Stimulated activated CD8-positive, alpha-beta memory T cell treated with anti-CD3 and anti-CD28 coated beads, Interleukin-15, amount 100 ng/mL, for 48 hours (primary cell): ENCODE measurements around the gene ATF7.

Source experiments
- DNase-seq, 2 donors: peaks; one replicate each; pipeline ENCODE4 v3.0.0-alpha.2; 2020; ENCODE audit warnings: low read depth in 2 of 2

ATF7 gene

DNA sequence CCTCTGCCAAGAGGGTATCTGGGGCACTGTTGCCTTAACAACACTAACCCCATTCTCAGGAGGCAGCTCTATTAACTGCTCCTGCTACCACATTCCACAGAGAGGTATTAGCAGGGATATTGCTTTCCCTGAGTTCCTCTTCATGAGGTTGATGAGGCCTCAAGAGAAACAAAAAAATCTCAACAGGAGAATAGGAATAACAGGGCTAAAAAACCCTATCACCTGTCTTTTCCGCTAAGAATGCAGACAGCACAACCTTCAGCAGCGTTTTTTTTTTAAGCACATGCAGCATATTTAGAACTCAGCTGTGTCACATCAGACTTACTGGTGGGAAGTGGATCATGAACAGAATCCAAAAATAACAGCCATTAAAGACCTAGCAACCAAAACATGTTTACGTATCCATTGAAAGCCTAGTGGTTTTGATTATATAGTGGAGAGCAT is 29.2 kb downstream of the ATF7 start:
- DNase-seq, result no peak

DNA sequence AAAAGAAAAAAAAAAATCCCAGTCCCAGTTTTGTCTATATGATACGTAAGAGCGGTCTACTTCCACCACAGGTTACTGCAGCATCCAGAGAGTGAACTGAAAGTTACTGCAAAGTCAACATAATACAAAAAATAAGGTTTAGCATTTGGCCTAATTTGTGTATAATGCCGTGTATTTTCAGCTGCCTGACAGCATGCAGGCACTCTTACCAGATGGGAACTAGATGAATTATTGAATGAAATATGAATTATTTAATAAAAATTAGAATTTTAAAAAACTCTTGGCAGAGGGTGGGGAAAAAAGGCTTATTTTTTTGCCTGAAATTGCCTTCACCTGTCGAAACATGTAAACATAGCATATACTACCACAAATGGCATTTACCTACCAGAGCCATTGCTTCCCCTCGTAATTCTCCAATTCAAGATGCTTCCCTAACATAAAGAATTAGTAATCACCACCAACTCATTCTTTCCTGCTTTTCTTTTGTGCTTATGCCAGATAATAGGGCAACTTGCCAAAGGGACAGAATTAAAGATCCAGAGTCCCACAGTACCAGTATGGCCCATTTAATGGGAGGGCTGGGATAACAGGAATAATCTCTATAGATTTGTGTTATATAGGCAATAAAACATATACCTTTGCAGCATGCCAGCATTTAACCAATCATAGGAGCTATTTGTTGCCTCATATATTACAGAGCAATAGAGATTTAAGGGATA is 31.1 kb downstream of the ATF7 start:
- no peak for DNase-seq

DNA sequence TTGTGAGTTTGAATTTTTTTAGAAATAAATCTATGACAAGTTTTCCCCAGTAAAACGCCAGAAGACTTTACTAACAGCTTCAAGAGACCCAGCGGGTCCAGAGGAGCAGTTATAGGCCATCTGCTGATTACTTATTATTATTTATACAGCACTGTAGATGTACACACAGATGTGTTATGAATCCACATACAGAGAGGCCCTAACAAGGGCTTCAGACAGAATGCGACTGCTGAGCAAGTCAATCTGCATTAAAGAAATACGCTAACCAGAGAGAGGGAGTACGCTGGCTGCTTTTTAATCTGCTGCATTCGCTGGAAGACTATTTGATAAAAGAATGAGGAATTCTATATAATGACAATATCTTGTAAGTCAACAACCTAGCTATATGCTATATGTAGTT is 32.5 kb downstream of the ATF7 start:
- DNase-seq, result no peak

DNA sequence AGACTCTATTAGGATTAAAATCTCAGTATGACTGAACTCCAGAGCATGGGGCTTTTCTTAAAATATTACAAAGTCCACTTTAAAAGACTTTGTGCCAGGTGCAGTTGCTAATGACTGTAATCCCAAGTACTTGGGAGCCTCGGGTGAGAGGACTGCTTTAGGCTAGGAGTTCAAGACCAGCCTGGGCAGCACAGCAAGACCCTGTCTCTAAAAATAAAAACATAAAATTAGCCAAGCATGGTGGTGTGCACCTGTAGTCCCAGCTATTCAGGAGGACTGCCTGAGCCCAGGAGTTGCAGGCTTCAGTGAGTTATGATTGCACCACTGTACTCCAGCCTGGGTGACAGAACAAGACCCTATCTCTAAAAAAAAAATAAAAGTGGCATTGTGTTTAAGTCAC is 33.2 kb downstream of the ATF7 start:
- no peak for DNase-seq

DNA sequence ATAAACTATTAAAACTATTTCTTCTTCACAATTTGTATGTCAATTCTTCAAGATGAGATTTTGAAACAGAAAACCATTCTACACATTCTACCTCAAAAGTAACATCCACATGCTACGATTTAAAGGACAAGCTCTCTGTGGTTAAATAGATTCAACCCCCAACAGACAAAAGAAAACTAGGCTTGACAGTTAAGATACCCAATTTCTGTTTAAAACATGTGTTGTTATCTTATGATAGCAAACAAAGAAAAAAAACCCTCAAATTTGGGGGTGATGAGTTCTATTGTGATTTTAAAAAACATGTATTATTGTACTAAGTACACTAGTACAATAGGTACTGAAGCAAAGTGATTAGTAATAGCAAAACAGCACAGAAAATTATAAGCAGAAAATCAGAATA is 33.8 kb downstream of the ATF7 start:
- DNase-seq, result no peak

DNA sequence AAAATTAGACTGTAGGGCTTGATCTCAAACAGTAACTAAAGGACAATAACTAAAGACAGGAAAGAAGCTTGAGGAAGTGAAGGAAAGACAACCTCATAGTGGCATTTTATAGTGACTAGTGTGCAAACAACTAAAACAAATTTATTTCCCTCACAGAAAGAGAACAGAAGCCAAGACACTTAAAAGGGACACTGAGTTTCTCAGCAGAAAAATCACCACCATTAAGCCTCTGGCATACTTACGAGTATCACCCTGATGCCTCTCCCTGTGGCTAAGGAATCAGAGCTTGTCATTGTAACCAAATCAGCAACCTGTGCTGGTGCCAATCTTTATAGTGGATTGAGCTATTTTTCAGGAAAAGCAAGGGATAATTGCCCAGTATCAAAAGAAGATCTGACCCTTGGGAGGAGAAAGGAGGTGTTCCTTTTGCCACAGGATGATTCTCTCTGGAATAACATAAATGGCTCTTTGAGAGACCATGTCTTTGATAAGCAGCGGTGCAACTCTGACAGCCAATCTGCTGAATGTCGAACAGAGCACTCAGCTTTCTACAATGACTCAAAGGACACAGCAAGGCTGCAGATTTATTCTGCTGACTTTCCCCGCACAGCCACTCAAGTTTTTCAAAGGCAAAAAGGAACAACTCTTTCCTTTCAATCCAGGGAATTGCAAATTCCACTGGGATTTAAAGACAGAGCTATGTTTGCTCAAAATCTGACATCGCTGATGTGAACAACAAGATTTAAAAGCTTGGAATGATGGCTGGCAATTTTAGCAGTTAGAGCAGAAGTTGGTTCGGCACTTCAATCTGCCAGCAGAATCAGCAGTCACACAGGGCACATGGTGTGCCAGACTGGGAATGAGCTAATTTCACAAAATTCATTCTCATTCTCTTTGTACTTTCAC is 34.6 kb downstream of the ATF7 start:
- no peak for DNase-seq

DNA sequence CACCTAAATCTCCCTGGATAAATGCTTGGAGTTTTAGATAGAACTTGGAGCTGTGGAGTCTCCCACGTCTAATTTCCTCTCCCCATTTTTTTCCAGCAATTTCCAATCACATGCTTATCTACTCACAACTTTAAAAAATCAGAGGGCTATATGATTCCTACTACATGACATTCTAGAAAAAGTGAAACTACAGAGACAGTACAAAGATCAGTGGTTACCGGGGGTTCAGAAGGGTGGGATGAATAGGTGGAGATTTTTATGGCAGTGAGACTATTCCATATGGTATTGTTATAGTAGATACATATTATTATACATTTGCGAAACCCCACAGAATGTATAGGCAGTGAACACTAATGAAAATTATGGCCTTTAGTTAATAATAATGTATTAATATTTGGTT is 35.5 kb downstream of the ATF7 start:
- no peak for DNase-seq

DNA sequence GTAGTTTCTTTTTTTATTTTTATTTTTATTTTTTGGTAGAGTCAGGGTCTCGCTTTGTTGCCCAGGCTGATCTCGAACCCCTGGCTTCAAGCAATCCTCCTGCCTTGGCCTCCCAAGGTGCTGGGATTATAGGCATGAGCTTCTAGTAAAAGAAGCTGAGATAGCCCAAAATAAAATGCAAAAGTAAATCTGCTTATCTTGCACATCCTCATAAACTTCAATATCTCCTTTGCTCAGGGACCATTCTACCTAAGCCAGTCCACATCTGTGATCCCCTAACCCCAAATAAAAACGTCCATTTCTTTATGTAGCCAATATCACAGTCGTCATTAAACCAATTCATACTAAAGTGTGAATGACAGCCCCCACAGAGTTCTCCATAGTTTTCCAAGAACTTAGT is 36.3 kb downstream of the ATF7 start:
- no peak for DNase-seq

DNA sequence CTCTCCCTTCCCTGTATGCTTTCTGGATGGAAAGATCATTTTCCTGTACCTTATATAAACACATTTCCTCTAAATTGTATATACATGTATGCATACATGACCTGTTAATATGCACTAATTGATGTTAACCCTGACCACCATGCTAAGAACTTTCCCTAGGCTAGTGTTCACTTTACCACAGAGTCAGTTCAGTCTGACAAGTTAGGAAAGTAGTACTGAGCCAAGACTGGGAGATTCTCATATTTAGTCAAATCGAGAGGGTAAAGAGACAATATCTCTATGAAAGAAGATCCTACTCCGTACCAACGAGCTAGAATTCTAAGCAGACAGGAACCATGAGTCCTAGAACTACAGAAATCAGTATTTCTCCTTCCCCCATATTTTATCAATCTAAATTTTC is 36.8 kb downstream of the ATF7 start:
- no peak for DNase-seq

DNA sequence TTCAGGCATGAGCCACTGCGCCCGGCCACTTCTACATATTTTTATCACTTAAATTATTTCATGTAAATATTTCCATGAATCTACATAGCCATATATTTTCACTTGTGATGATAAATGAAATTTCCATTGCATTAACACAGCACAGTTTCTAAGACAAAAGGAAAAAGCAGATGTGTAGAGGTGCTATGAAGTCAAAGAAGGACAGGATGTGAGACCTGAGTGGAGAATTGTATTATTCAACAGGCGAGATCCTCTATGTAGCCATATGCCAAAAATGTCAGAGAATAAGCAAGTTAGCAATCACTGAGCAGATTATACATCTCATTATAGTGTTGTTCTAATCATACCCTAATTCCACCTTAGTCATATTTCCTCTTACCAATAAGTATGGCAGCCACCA is 38.1 kb downstream of the ATF7 start:
- no peak for DNase-seq

DNA sequence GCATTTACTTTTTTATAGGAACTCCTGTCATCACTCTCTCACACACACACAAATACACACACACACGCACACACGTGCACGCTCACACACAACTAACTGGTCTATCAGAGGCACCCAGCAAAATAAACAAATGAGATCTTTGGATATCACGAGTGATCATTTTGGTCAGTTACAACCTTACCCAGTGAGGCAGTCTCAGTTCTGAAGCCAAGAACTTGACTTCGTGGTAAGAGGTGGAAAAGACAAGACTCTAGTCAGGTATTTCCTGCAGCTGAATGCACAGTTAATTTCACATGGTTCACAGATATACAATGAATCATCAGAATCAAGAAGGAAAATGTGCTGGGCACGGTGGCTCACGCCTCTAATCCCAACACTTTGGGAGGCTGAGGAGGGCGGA is 39.4 kb downstream of the ATF7 start:
- DNase-seq, result no peak

DNA sequence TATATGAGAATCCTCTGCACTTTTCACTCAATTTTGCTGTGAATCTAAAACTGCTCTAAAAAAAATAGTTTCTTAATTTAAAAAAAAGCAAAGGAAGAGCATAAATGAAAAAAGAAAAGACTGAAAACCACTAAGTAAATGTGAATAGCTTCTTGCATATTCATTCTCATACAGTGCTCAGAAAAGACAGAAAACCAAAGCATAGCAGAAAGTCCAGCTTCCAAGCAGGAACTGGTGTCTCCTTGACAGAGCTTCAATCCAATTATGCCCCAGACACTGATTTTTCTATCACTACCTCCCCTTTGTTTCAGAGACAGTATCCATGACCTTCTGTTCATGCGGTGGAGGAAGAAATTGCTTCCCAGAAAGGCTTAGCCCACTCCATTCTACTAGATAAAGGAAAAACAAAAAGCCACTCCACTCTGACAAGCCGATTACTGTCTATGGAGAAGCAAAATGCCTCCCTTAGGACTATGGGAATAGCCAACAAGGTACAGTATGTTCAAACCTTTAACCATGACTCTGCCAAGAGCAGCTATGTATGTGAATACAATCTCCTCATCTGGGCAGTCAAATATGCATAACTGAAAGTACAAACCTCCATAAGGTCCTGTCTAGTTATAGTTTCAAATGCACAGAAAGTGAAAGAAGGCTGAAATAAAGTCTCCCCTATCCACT is 40.6 kb downstream of the ATF7 start:
- DNase-seq, result no peak

DNA sequence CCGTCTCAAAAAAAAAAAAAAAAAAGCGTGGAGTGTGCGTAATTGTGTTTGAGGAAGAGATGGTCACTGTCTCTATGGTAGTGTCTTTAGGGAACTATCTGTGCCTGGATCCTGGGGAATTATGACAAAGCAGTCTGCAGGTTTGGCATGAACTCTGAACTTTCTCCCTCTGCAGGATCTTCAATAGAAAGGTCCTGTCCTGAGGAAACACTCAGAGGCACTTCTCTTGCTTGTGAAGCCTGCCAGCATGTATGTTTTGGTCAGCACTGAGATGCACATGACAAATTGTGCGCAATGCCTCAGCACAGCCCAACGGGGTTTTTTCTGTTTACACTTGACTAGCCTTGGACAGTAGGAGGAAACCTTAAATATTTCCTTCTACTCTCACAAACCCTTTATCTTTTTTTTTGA is 46.6 kb downstream of the ATF7 start:
- no peak for DNase-seq

DNA sequence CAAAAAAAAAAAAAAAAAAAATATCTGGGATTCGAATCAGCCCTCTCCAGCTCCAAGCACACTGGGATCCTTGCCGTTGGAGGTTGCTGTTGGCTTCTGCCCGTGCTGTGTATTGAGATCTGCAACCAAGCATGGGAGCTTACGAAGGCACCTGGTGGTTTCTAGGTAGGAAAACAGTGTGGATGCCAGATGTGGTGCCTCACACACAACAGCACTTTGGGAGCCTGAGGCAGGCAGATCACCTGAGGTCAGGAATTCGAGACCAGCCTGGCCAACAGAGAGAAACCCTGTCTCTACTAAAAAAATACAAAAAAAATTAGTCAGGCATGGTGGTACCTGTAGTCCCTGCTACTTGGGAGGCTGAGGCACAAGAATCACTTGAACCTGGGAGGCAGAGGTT is 47.4 kb downstream of the ATF7 start:
- DNase-seq, result no peak

DNA sequence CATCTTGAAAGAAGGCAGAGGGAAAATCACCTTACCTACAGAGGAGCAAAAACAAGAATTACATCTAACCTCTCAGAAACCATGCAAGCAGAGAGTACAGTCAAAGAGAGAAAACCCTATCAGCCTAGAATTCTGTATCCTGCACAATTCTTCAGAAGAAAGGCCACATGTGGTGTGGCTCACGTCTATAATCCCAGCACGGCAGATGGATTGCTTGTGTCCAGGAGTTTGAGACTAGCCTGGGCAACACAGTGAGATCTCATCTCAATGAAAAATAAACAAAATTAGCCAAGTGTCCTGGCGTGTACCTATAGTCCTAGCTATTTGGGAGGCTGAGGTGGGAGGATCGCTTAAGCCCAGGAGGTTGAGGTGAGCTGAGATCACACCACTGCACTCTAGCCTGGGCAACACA is 48.2 kb downstream of the ATF7 start:
- DNase-seq, result no peak

DNA sequence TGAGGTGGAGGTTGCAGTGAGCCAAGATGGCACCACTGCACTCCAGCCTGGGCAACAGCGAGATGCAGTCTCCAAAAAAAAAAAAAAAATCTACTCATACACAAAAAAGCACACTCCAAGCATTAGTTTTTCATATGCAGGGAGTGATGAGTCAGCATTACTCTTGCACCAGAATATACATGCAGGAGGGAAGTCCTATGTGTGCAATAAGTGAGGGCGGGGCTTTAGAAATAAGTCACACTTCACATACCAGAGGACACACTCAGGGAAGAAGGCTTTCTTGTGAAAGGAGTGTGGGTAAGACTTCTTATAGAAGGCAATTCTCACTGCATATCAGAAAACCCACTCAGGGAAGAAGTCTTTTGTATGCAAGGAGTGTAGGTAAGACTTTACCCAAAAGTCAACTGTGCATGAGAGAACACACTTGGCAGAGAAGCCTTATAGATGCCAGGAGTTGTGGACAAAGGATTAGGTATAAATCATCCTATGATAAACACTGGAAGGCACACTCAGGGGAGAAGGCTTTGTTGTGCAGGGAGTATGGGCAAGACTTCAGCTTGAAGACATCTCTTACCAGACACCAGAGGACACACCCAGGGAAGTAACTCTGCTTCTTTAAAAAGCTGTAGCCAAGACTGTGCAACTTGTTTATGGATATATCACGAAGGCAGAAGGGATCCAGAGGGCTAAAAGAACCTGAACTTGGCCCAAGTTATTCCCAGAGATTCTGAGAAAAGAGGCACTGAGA is 50.5 kb downstream of the ATF7 start:
- no peak for DNase-seq

DNA sequence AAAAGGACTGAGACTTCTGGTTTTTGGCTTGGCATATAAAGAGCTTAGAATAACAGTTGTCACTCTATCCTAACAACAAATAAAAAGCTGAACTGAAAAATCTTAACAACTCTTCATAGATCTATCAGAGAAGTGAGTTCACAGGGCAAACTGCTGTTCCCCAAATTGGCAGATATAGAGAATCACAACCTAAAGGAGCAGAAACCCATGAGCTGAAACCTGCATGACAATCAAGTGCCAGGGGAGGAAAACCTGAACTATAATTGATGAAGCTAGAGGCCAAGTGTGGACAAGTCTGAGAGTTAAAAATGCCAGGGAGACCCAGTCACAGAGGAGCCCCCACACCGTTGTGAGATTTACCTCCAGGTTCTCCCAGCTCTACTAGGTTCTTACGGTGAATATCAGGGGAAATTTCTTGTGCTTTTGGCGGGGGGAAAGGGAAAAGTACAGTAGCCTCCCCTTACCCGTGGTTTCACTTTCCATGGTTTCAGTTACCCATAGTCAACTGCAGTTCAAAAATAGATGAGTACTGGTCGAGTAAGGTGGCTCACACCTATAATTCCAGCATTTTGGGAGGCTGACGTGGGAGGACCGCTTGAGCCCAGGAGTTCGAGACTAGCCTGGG is 53.9 kb downstream of the ATF7 start:
- no peak for DNase-seq

DNA sequence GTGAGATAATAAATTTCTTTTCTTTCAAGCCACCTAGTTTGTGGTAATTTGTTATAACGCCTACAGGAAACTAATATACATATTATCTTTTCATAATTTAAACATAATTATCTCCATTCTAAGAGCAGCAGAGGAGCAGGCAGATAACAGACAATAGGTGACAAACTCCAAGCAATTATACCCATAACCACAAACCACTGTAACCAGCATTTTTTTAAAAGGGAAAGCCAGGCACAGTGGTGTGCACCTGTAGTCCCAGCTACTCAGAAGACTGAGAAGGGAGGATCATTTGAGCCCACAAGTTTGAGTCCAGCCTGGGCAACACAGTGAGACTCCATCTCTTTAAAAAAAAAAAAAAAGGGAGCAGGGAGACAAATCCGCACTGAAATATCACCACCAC is 54.9 kb downstream of the ATF7 start:
- no peak for DNase-seq

DNA sequence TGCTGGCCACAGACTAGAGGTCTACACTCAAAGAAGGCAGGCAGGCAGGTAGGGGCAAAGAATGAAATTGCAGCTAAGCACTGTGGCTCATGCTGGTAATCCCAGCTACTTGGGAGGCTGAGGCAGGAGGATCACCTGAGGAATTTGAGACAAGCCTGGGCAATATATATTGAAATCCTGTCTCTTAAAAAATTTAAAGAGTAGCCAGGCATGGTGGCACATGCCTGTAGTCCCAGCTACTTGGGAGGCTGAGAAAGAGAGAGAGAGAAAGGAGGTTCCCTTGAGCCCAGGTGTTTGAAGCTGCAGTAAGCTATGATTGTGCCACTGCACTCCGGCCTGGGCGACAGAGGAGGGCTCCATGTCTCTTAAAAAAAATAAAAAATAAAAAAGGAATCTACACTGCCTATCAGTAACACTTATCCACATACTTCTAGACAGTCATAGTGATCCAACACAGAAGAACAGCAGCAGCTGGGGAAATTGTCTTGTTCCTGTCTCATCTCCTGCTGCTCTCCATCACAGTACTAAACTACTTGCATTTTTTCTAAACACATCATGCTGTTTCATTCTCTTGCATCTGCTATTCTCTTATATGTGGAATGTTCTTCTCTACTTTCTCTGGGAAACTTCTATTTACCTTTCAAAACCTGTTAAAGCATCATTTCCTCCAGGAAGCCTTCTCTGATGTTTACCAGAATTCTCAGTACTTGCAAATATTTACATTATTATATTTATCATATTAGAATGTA is 57.2 kb downstream of the ATF7 start:
- DNase-seq, result no peak

DNA sequence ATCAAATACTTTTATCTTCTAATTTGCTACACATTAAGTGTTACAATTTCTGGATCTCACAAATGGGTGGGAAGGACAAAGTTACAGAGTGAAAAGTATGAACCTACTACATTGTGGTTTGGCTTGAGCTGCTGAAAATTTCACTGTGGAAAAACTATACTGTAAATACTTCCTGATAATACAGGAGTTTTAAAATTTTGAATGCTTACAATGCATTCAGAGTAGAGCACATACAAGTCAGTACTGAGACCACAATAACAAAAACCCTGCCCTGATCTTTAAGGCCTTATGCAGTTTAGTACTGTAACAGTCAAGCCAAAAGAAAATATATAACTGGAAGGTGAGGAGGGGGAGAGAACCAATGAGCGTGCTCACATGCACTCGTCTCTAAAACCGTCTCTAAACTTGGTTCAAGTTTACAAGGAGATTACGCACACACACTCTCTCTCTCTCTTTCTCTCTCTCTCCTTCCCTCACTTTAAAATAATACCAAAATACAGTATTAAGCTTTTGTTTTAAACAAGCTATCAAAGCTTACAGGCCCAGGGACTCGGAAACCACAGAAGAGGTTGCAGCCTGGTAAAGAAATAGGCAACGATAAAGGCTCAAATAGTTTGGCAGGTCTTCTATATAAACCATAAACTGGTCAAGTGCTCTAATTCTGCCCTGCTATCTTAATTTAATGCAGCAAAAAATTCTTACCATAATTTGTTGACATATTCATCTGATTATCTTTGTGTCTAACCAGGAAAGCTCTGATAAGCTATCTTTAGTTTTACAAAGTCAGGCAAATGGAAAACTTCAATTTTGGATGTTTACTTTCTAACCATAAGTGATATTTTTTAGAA is 58.0 kb downstream of the ATF7 start:
- no peak for DNase-seq
